ENCODE data around the gene NCOA5.

Gene NCOA5

DNA sequence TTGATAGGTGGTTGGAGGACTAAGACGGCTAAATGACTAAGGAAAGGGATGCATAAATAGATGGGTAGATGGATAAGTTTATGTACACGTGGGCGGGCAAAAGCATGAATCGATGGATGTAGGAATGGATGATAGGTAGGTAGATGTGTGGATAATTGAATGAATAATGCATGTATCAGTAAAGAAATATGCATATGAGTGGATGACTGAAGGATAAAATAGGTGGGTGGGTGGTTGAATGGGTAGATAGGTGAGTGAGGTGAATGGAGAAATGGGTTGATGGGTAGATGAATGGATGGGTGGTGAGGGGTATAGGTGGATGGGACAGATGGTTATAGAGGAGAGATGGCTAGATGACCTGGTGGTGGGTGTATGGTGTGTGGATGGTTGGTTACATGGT lies 40.6 kb downstream of the NCOA5 start:
- Histone ChIP-seq H3K27me3 (ENCODE audit: insufficient read depth, low read length) (no peaks in the 10 kb centered on the region), H3K36me3 (ENCODE audit: insufficient read depth, low read length) (no peaks in the 10 kb centered on the region), H3K4me1 (ENCODE audit: insufficient read depth, low read length) (no peaks in the 10 kb centered on the region), H3K9me3 (ENCODE audit: low read length) (no peaks in the 10 kb centered on the region), H3K4me3 (ENCODE audit: low read length) (no peak overlapping the region), H2AFZ (ENCODE audit: low read depth, low read length) (no peak overlapping the region)

DNA sequence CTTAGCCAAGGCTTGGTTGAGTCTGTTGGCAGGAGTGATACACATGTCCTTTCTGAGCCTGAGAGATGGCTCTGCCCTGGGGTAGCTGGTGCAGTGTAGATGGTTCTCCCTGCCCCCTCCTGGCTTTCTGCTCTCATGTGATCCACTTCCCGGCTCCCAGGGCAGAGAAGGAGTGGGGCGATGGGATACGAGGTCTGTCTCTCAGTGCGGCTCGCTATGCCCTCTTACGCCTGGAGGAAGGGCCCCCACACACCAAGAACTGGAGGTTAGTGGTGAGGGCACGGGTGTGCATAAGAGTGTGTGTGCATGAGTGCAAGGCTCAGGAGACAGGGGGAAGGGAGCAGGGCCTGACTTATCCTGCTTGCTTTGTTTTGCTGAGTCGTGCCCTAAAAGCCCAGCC lies 41.9 kb downstream of the NCOA5 start:
- Histone ChIP-seq H3K27me3 (ENCODE audit: insufficient read depth, low read length) (no peaks in the 10 kb centered on the region), H3K9me3 (ENCODE audit: low read length) (no peaks in the 10 kb centered on the region), H3K4me3 (ENCODE audit: low read length) (no peak overlapping the region)

DNA sequence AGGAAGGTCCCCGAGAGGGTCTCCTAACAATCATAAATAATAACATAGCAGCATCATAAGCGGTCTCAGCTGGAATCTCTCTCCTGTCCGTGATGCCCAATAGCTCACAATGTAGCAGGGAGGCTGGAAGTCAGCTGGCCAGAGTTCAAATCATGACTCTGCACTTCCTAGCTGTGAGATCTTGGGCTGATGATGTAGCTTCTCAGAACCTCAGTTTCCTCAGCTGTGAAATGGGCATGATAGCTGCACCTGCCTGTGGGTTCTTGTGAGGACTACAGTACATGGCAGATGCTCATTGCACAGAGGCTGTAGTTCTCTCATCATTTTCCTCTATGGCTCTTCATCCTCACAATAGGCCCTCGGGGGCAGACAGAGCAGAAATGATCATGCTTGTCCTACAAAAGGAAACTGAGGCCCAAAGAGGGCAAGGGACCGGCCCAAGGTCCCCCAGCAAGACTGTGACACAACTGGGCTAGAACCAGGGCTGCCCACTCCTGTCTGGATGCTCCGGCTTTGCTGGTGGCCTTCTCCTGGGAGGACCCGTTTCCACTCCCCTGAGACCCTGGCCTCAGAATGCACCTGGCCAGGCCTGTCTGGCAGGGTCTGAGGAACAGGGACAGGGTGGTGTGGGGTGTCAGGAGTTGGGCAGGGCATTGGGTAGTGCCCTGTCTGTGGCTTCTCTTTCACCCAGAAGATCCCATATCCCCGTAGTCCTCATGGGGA lies 43.0 kb downstream of the NCOA5 start:
- no peaks in the 10 kb centered on the region for H3K27me3 ChIP-seq (ENCODE audit: insufficient read depth, low read length)
- H3K9me3 ChIP-seq (ENCODE audit: low read length) = no peaks in the 10 kb centered on the region
- no peak overlapping the region for H3K4me3 ChIP-seq (ENCODE audit: low read length)
- no peak overlapping the region for H2AFZ ChIP-seq (ENCODE audit: low read depth, low read length)
- no peaks in the 10 kb centered on the region for H3K36me3 ChIP-seq (ENCODE audit: insufficient read depth, low read length)
- no peaks in the 10 kb centered on the region for H3K4me1 ChIP-seq (ENCODE audit: insufficient read depth, low read length)

More for the DNA sequence above, 41.9 kb downstream of the NCOA5 start:
- H3K4me1 ChIP-seq (ENCODE audit: insufficient read depth, low read length) = no peaks in the 10 kb centered on the region
- no peaks in the 10 kb centered on the region for H3K36me3 ChIP-seq (ENCODE audit: insufficient read depth, low read length)
- H2AFZ ChIP-seq (ENCODE audit: low read depth, low read length) = no peak overlapping the region

GRCh38 chr20:46044896-46045295 lies 44.9 kb downstream of the NCOA5 start:
- Histone ChIP-seq H3K4me1 (ENCODE audit: insufficient read depth, low read length) (no peaks in the 10 kb centered on the region), H3K27me3 (ENCODE audit: insufficient read depth, low read length) (no peaks in the 10 kb centered on the region), H3K36me3 (ENCODE audit: insufficient read depth, low read length) (no peaks in the 10 kb centered on the region), H3K9me3 (ENCODE audit: low read length) (no peaks in the 10 kb centered on the region), H3K4me3 (ENCODE audit: low read length) (no peak overlapping the region), H2AFZ (ENCODE audit: low read depth, low read length) (no peak overlapping the region)

- Histone ChIP-seq H3K36me3 (ENCODE audit: insufficient read depth, low read length) (no peaks in the 10 kb centered on the region), H3K9me3 (ENCODE audit: low read length) (no peaks in the 10 kb centered on the region), H2AFZ (ENCODE audit: low read depth, low read length) (no peak overlapping the region), H3K27me3 (ENCODE audit: insufficient read depth, low read length) (no peaks in the 10 kb centered on the region), H3K4me1 (ENCODE audit: insufficient read depth, low read length) (no peaks in the 10 kb centered on the region), H3K4me3 (ENCODE audit: low read length) (no peak overlapping the region)
These were observed 46.2 kb downstream of the NCOA5 start for GRCh38 chr20:46043556-46043955.

DNA sequence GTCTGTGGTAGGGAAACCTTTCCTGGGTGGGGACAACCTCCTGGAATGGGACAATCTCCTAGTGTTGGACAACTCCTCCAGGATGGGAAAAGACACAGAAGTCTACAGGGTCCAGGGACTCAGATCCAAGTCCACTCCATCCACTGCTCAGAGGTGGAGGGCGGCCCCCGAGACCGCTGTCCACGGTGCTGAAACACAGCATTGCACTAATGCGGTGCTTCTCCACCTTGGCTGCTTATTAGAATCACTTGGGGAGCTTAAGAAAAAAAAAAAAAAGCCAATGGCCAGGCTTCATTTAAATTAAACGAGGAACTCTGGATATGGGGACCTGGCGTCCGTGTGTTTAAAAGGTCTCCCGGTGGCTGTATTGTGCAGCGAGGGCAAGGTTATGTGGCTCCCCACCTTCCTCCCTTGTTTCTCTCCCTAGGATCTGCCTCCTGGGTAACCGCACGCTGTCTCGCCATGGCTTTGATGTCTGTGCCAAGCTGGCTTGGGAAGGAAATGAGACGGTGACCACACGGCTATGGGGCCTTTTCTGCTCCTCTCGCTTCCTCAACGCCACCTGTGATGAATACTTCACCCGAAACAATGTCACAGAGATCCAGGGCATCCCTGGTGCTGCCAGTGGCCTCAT lies 48.7 kb downstream of the NCOA5 start:
- Histone ChIP-seq H3K4me1 (ENCODE audit: insufficient read depth, low read length) (no peaks in the 10 kb centered on the region), H3K9me3 (ENCODE audit: low read length) (no peaks in the 10 kb centered on the region), H3K27me3 (ENCODE audit: insufficient read depth, low read length) (no peaks in the 10 kb centered on the region), H2AFZ (ENCODE audit: low read depth, low read length) (no peak overlapping the region), H3K36me3 (ENCODE audit: insufficient read depth, low read length) (no peaks in the 10 kb centered on the region), H3K4me3 (ENCODE audit: low read length) (no peak overlapping the region)

DNA sequence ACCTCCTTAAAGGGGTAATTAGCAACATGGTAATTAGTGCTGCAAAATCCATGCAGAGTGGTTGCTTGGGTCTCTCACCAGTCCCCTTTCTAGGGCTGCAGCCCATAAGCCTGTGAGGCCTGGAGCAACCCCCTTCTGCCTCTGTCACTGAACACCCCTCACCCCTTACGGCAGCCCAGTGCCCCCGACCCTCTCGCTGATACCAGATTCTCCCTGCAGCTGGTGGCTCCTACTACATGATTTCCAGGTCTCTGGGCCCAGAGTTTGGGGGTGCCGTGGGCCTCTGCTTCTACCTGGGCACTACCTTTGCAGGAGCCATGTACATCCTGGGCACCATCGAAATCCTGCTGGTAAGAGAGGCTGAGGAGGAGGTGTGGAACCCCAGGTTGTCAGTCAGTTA lies 52.7 kb downstream of the NCOA5 start:
- Histone ChIP-seq H3K36me3 (ENCODE audit: insufficient read depth, low read length) (no peaks in the 10 kb centered on the region), H2AFZ (ENCODE audit: low read depth, low read length) (no peak overlapping the region), H3K4me1 (ENCODE audit: insufficient read depth, low read length) (peaks cover 3% of the 10 kb centered on the region), H3K27me3 (ENCODE audit: insufficient read depth, low read length) (peaks cover 25% of the 10 kb centered on the region), H3K9me3 (ENCODE audit: low read length) (no peaks in the 10 kb centered on the region), H3K4me3 (ENCODE audit: low read length) (no peak overlapping the region)

GRCh38 chr20:46036370-46036769 lies 53.4 kb downstream of the NCOA5 start:
- peaks cover 26% of the 10 kb centered on the region for H3K27me3 ChIP-seq (ENCODE audit: insufficient read depth, low read length)
- no peaks in the 10 kb centered on the region for H3K36me3 ChIP-seq (ENCODE audit: insufficient read depth, low read length)

DNA sequence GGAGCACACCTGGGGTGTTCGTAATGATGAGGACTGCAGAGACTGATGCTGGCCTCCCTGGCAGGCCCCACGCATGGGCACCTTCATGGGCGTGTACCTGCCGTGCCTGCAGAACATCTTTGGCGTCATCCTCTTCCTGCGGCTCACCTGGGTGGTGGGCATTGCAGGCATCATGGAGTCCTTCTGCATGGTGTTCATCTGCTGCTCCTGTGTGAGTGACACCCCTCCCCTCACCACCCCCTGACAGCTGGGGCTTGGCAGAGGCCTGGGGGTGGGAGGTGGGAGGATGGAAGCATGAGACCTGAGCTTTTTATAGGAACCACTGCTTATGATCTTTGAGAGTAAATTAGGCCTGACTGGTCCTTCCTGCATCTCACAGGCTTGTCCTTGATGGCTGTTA lies 54.0 kb downstream of the NCOA5 start:
- peaks cover 14% of the 10 kb centered on the region for H3K4me1 ChIP-seq (ENCODE audit: insufficient read depth, low read length)
- no peak overlapping the region for H2AFZ ChIP-seq (ENCODE audit: low read depth, low read length)
- H3K4me3 ChIP-seq (ENCODE audit: low read length) = no peak overlapping the region
- H3K9me3 ChIP-seq (ENCODE audit: low read length) = no peaks in the 10 kb centered on the region
- H3K36me3 ChIP-seq (ENCODE audit: insufficient read depth, low read length) = no peaks in the 10 kb centered on the region
- H3K27me3 ChIP-seq (ENCODE audit: insufficient read depth, low read length) = peaks cover 33% of the 10 kb centered on the region

More at GRCh38 chr20:46036370-46036769, 53.4 kb downstream of the NCOA5 start:
- H2AFZ ChIP-seq (ENCODE audit: low read depth, low read length) = no peak overlapping the region
- peaks cover 8% of the 10 kb centered on the region for H3K4me1 ChIP-seq (ENCODE audit: insufficient read depth, low read length)
- H3K9me3 ChIP-seq (ENCODE audit: low read length) = no peaks in the 10 kb centered on the region
- no peak overlapping the region for H3K4me3 ChIP-seq (ENCODE audit: low read length)

DNA sequence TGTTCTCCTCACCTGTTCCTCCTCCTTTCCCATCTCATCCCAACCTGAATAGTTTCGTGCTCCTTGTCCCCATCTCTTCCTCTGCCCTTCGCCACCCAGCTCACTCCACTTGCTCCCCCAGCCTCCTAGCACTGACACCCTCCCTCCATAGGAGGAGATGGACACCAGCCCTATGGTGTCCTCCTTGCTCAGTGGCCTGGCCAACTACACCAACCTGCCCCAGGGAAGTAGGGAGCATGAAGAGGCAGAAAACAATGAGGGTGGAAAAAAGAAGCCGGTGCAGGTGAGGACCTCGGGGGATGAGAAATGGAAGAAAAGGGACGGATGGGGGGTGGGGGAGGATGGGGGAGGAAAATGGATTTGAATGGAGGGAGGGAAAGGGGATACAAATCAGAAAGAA lies 54.5 kb downstream of the NCOA5 start:
- H3K4me3 ChIP-seq (ENCODE audit: low read length) = no peak overlapping the region
- H3K9me3 ChIP-seq (ENCODE audit: low read length) = no peaks in the 10 kb centered on the region
- H3K4me1 ChIP-seq (ENCODE audit: insufficient read depth, low read length) = peaks cover 14% of the 10 kb centered on the region
- no peaks in the 10 kb centered on the region for H3K36me3 ChIP-seq (ENCODE audit: insufficient read depth, low read length)
- H3K27me3 ChIP-seq (ENCODE audit: insufficient read depth, low read length) = peaks cover 37% of the 10 kb centered on the region
- no peak overlapping the region for H2AFZ ChIP-seq (ENCODE audit: low read depth, low read length)

DNA sequence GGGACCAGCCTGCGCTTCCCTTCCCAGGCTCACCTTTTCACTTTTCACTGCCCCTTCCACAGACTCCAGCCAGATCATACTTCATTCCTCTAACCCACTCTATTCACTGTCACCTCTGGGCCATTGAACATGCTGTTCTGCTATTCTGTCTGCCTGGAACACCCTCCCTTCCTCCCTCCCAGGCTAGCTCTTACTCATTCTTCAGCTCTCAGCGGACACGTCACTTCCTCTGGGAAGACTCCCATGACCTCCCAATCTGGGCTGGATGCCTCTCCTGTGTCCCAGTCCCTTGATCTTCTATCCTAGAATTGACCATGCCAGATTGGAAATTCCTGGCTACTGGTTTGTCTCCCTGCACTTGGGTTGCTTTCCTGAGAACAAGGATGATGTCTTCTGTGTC lies 55.7 kb downstream of the NCOA5 start:
- no peak overlapping the region for H2AFZ ChIP-seq (ENCODE audit: low read depth, low read length)
- no peaks in the 10 kb centered on the region for H3K36me3 ChIP-seq (ENCODE audit: insufficient read depth, low read length)
- no peaks in the 10 kb centered on the region for H3K9me3 ChIP-seq (ENCODE audit: low read length)
- peaks cover 14% of the 10 kb centered on the region for H3K4me1 ChIP-seq (ENCODE audit: insufficient read depth, low read length)
- H3K4me3 ChIP-seq (ENCODE audit: low read length) = no peak overlapping the region
- peaks cover 45% of the 10 kb centered on the region for H3K27me3 ChIP-seq (ENCODE audit: insufficient read depth, low read length)

- Histone ChIP-seq H3K36me3 (ENCODE audit: insufficient read depth, low read length) (no peaks in the 10 kb centered on the region), H3K9me3 (ENCODE audit: low read length) (no peaks in the 10 kb centered on the region), H3K27me3 (ENCODE audit: insufficient read depth, low read length) (peaks cover 45% of the 10 kb centered on the region), H2AFZ (ENCODE audit: low read depth, low read length) (peak overlapping the region; percentile 19), H3K4me3 (ENCODE audit: low read length) (peak overlapping the region; percentile 44), H3K4me1 (ENCODE audit: insufficient read depth, low read length) (peaks cover 14% of the 10 kb centered on the region)
These were observed 58.0 kb downstream of the NCOA5 start for GRCh38 chr20:46031701-46032254.

DNA sequence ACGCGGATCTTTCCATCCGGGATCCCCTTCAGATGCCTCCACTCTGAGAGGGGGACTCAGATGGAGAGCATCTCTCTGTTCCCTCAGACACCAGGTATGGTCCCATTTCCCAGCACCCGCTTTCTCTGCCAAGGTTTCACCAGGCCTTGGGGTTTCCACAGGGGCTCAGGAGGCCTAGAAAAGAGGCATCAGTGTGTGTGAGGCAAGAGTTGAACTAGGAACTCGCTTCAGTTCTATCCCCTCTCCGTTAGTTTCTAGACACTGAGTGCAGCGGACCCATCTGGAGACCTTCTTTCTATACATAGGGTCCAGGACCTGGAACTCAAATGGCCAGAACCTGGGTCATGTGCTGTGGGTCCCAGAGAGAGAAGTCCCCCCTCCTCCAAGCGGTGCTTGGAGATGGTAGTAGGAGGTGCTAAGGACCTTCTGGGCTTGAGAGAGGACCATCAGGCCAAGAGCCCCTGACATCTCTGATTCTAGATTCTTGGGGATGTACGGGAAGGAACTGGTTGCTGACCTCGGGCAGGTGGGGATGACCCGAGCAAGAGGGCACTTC lies 58.7 kb downstream of the NCOA5 start:
- no peak overlapping the region for H2AFZ ChIP-seq (ENCODE audit: low read depth, low read length)
- H3K9me3 ChIP-seq (ENCODE audit: low read length) = no peaks in the 10 kb centered on the region
- H3K27me3 ChIP-seq (ENCODE audit: insufficient read depth, low read length) = peaks cover 45% of the 10 kb centered on the region
- no peaks in the 10 kb centered on the region for H3K36me3 ChIP-seq (ENCODE audit: insufficient read depth, low read length)
- peaks cover 17% of the 10 kb centered on the region for H3K4me1 ChIP-seq (ENCODE audit: insufficient read depth, low read length)
- peak overlapping the region; percentile 44 for H3K4me3 ChIP-seq (ENCODE audit: low read length)

Data from neuron (in vitro differentiated cells).